ENCODE results near the gene NPY.

DNA sequence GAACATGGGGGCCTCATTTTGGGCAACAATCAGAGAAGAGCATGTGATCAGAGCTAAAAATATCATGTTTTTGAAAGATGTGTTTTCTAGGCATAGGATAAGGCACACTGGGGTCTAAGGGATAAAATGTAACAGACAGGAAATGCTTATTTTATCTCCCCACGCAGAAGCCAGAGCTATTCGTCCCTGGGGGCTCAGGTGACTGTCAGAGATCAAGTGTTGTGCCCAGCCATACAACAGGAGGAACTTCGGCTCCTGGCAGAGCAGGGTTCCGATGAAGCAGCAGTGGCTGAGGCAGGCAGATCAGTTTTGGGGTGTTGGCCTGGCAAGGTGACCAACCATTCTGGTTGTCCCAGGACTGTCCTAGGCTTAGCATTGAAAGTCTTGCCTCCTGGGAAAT, 15.2 kb downstream of the NPY start:
- TF ChIP-seq, protein P1, sequence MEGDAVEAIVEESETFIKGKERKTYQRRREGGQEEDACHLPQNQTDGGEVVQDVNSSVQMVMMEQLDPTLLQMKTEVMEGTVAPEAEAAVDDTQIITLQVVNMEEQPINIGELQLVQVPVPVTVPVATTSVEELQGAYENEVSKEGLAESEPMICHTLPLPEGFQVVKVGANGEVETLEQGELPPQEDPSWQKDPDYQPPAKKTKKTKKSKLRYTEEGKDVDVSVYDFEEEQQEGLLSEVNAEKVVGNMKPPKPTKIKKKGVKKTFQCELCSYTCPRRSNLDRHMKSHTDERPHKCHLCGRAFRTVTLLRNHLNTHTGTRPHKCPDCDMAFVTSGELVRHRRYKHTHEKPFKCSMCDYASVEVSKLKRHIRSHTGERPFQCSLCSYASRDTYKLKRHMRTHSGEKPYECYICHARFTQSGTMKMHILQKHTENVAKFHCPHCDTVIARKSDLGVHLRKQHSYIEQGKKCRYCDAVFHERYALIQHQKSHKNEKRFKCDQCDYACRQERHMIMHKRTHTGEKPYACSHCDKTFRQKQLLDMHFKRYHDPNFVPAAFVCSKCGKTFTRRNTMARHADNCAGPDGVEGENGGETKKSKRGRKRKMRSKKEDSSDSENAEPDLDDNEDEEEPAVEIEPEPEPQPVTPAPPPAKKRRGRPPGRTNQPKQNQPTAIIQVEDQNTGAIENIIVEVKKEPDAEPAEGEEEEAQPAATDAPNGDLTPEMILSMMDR (IDR thresholded peaks at IDR 0.05): no peak
- TF ChIP-seq EP300 (IDR thresholded peaks at IDR 0.05) (no peak), POLR2A (IDR thresholded peaks at IDR 0.05) (no peak), POLR2AphosphoS5 (IDR thresholded peaks at IDR 0.05) (no peak)

All from upper lobe of left lung (tissue), 4 donors.